Activated CD8-positive, alpha-beta memory T cell treated with anti-CD3 and anti-CD28 coated beads for 24 hours (primary cell): ENCODE data around the gene TDRKH.
"Not testable (repeated sequence)": the region's sequence is repeated elsewhere in the genome, so short reads cannot be mapped to it uniquely, and the experiment has no call there.

Source experiments
- DNase-seq: peaks from one replicate; pipeline ENCODE4 v3.0.0-alpha.2; 2020

The TDRKH gene

DNA sequence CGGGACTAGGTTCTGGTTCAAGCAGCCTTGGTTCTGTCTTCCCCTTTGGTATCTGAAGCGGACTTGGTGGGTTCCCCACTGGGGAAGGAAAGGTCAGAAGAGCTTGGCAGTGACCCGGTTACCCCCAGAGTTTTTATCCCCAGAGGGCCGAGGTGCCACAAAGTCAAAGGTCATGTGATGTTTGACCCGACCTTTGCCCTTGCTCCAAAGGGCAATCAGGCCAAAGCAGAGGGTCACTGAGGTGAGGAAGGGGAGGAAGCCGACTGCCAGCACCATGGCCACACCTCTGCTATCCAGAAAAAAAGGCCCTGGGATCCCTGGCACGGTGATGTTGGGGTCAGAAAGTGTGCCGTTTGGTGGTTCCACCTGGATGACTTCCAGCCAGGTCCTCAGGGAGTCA is 10.5 kb upstream of the TDRKH start:
- no peak for DNase-seq

DNA sequence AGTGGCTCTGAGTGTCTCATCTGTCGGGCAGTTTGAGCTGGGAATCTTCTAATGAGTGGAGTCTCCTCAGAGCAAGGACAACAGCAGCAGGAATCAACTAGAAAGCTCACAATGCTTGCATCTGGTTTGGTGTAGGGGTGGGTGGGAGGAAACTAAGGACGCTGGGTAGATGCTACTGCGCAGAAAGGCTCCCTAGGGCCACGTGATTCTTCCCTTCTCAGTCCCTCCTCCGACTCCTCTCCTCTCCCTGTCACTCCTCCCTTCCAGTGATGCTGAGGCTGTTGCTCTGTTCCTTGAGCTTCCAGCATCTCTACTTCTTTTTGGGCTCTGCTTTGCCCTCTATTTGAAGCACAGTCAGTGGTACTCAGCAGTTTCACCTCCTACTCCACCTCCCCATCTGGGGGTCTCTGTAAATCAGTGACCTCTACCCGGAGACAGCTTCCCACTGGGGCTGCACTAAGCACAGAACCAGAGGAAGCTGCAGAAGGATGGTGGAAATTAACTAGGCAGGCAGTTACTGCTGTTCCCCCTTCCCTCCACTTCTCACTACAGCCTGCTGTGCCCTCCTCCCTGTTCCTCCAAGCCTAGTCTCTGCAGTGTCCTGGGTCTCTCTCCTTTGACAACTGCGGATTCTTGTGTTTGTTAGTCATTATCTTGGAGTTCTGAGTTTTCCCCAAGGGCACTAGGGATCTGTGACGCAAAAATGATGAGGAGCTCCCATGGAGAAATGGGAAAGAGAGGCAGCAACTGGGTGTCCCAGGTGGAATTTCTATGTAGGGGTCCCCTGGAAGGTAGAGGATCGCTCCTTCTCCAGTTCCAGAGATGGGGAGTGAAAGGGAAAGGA is 9.1 kb upstream of the TDRKH start:
- DNase-seq, result no peak

DNA sequence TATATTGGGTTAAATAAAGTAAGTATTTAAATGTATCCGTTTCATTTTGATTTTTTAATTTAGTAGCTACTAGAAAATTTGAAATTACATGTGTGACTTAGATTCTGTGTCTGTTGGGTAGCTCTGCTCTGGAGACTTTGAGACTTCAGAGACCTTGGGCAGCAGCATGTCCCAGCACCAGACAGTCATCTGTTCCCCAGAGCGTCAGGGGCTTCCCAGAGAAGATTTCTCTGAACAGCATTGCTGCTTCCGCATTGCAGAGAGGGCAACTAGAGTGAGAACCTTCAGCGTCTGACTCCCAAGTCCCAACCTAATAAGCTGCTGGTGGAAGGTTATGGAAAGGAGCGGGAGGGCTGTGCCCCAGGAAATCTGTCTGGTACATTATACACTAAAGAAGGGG is 8.3 kb upstream of the TDRKH start:
- no peak for DNase-seq

DNA sequence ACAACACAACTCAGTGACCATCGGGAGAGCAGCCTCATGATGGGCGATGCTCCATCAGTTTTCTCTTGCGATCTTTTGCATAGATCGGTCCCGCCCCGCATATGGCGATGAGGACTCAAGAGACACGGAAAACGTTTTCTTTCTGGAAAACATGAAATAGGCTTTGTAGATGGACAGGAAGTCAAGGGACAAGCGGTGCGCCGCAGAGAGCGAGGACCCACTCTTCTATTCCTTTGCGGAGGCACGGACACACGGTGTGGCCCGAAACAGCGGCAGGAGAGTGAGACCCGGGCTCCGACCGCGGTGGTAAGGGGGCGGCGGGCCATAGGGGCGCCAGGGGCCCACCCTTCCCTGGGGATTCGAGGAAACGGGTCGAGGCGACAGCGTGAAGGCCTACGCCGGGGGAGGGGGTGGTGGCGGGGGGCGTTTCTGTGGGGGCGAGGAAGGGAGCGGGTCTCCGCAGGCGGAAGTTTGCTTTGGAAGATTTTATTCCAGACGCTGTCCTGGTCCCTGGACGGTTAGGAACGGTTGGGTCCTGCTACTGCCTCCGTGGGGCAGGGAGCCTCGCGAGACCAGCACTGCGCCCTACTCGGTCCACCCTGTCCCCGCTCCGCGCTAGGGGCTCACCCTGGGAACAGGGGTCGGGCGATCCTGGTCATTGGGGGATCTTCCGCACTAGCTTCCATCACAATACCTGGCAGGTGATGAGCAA is 796 bp upstream of the TDRKH start:
- peak; percentile 59 for DNase-seq

DNA sequence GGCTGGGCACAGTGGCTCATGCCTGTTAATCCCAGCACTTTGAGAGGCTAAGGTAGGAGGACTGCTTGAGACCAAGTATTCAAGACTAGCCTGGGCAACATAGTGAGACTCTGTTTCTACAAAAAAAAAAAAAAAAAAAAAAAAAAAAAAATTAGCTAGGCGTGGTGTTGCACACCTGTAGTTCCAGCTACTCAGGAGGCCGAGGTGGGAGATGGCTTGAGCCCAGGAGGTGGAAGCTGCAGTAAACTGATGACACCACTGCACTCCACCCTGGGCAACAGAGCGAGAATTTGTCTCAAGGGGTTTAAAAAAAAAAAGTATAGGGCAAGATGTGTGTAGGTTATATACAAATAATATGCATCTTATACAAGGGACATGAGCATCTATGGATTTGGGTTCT is 2.6 kb downstream of the TDRKH start:
- DNase-seq, result no peak

DNA sequence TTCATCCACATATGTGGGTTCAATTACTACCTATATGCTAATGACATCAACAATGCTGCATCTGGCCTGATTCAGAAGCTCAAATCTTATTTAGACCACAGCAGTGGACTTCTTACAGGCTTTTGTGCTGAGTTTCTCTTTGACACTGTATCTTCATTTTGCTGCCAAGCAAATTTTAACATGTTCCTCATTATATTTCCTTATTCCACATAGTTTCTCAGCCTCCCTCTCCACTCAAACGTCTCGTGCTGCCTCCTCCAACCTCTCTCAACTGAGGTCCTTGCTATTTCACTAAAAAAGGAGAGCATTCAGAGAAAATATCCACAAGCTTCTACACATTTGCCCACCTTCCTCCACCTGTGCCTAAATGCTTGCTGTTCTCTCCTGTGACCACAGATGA is 6.5 kb downstream of the TDRKH start:
- DNase-seq, result no peak

DNA sequence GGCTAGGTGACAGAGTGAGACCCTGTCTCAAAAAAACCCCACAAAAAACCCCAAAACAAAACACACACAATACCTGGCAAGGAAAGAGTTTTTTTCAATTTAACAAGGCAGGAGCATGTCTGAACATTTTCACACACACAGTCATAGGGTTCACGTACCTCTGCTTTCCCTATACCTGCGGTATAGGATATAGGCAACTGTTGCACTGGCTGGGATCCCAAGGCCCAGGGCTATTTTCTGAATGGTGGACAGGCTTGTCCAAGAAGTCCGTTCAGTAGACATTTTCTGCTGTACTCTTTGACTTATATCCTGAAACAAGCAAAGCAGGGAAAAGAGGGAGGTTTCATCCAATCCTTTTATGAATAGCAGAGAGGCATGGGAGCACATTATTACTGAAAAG is 7.6 kb downstream of the TDRKH start:
- no peak for DNase-seq

DNA sequence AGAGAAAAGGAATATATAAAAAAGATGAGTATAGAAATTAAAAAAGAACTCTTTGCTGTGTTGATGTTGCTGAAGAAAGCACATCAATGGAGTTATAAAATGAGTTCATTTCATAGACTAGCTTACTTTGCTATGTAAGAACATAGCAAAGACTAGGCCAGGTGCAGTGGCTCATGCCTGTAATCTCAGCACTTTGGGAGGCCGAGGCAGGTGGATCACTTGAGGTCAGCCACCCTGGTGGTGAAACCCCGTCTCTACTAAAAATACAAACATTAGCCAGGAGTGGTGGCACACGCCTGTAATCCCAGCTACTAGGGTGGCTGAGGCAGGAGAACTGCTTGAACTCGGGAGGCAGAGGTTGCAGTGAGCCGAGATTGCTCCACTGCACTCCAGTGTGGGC is 8.3 kb downstream of the TDRKH start:
- not testable (repeated sequence) for DNase-seq

DNA sequence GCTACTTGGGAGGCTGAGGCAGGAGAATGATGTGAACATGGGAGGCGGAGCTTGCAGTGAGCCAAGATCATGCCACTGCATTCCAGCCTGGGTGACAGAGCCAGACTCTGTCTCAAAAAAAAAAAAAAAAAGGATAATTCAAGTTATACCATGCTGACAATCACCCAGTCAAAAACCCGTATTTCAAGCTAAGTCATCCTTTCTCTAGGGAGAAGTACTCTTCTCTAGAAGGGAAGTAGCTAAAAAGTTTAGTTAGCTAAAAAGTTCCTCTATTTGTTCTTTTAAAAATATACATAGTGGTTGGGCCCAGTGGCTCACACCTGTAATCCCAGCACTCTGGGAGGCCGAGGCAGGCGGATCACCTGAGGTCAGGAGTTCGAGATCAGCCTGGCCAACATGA is 9.6 kb downstream of the TDRKH start:
- DNase-seq, result not testable (repeated sequence)

DNA sequence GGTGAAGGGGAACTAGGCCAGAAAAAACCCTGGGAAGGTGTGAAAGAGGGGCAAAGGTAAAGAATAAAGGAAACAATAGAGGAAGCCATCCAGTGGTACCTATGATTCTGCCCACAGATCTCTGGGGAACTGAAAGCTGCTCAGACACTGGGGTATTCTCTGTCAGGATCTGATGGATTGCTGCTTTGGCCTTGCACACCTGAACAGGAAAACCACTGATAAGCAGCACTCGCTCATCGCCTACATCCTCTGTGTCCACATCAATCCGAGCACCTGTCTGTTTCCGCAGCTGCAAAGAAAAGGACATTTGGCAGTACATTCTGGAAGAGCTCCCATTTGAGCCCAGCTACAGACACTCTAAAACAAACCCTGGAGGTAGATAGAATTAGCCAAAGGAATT is 10.4 kb downstream of the TDRKH start:
- no peak for DNase-seq

DNA sequence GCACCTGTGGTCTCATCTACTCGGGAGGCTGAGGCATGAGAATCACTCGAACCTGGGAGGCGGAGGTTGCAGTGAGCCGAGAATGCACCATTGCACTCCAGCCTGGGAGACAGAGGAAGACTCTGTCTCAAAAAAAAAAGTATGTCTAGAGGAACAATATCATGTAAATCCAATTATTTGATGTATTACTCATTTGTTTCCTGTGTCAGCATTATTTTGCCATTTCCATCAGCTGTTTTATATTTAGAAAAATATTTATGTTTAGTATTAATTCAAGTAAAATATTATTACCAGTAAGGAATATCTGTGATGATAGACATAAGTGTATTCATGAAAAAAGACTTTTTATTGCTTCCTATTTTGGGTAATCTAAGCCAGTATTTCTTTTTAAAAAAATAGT is 13.0 kb downstream of the TDRKH start:
- DNase-seq, result no peak

DNA sequence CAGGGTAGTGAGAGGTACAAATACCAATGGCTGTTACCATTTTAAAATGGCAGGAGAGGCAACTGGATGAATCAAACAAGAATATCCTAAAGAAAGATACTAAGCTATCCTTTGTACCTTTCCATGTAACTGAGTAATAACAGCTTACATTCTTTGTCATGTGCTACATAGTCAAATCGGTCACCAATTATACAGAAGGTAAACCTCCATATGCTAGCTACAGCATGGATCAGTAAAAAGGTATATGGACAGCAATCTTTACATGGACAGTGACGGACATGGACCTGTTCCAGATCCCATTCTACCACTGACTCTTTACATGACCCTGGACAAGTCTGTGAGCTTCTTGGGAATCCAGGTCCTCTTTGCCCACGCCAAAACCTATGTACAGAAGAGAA is 13.6 kb downstream of the TDRKH start:
- no peak for DNase-seq

DNA sequence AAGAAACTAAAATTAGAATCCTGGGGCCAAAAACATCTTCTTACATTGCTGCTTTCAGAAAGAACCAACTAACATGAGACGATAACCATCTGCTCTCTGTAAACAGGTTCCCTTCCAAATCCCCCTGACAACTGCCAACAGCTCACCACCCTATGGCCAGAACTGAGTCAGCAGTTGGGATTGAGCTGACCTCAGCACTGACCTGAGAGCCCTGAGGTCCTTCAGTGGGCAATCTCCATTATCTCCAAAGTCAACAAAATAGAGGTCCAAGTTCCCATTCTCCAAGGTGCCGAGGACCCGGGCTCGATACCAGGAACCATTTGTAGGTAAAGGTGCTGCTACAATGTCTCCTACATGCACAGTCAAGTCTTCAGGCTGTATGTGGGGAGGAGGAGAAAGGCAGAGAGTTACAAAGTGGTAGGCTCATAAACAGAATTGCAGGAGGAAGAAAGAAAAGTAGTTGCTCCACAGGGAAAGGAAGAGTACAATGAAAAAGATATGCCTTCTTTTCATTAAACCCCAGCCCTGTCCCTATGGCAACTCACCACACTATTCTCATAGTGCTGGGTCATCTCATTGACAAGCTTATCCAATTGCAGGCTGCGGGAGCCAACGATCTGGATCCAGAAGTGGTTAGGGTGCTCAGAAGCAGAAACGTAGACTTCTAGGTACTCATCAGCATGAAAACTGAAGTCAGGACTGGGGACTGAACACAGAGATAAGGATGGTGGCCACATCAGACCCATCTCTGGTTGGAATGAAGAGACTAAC is 14.2 kb downstream of the TDRKH start:
- no peak for DNase-seq

DNA sequence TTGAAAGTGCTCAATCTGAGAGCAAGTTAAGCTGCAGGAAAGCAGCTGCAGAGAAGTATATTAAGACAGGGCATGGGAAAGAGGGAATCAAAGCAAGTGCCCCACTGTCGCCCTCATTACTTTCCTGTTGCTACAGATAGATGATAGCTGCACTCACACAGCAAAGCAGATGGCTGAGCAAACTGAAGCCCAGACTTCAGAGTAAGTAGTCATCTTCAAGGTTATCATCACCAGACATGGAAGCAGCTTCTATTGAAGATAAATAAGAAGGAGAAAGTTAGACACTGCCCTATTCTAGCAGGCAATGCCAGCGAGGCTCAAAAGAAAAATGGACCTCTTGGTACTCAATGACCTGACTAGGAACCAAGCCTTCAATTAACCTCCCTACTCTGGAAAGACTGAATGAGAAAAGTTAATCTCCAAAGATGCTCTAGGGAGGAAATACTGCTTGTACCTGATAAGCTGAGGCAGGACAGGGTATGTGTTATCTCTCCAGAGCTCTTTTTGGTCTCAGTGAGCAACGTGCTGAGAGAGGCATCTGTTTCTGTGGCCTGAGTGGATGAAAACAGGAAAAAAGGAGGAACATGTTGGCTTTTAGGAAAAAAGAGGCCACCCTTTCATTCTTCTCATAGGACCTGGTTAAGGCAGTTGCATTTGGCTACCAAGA is 15.9 kb downstream of the TDRKH start:
- no peak for DNase-seq

DNA sequence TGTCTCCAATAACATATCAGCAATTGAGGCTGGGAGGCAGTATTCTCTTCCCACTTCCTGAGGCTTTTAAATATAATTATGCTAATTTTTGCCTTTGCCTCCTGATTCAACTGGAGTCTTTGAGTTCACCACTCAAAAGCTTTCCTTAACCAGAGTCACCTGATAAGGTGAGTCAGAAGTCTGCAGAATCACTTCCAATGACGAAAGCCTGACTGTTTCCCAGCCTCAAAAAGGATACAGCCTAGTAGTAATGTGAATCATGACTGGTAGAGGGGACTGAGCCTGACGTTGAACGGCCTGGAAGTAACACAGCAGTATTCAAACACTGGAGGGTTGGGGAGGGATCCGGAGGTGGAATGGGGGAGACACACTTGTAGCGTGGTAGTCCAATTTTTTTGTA is 16.6 kb downstream of the TDRKH start:
- DNase-seq, result no peak

DNA sequence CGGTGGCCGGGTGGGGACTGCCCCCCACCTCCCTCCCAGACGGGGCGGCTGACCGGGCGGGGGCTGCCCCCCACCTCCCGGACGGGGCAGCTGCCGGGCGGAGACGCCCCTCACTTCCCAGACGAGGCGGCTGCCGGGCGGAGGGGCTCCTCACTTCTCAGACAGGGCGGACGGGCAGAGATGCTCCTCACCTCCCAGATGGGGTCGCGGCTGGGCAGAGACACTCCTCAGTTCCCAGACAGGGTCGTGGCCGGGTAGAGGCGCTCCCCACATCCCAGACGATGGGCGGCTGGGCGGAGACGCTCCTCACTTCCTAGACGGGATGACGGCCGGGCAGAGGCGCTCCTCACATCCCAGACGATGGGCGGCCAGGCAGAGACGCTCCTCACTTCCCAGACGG is 21.0 kb downstream of the TDRKH start:
- DNase-seq, result not testable (repeated sequence)

DNA sequence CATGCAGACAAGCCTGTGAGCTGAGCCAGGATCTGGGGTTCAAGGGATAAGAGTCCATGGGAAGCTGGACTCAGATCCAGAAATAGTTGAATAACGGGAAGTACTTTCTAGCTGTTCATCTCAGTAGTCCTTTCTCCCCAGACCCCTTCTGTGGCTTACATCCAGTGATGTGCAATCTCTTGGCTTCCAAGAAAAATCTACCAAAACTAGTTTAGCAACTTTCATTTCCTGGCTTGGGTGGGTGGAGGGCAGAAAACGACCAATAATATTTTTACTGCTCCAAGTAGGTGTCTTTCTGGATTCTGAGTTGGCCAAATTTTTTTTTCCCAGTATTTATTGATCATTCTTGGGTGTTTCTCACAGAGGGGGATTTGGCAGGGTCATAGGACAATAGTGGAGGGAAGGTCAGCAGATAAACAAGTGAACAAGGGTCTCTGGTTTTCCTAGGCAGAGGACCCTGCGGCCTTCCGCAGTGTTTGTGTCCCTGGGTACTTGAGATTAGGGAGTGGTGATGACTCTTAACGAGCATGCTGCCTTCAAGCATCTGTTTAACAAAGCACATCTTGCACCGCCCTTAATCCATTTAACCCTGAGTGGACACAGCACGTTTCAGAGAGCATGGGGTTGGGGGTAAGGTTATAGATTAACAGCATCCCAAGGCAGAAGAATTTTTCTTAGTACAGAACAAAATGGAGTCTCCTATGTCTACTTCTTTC is 21.8 kb downstream of the TDRKH start:
- not testable (repeated sequence) for DNase-seq

DNA sequence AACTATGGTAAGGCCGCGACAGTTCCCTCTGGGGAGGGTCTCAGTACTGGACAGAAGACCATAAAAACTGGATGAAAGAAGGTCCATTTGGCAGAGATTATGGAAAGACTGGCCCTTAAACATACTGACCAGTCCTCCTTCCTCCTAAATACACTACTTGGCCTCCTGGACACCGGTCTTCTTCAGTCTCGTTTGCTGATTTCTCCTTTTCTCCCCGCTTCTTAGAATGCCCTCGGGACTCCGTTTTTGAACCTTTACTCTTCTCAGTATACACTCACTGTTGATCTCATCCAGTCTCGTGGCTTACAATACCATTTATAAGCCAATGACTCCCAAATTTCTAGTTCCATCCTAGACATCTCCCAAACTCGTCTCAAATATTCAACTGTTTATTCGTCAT is 26.3 kb downstream of the TDRKH start:
- DNase-seq, result no peak

DNA sequence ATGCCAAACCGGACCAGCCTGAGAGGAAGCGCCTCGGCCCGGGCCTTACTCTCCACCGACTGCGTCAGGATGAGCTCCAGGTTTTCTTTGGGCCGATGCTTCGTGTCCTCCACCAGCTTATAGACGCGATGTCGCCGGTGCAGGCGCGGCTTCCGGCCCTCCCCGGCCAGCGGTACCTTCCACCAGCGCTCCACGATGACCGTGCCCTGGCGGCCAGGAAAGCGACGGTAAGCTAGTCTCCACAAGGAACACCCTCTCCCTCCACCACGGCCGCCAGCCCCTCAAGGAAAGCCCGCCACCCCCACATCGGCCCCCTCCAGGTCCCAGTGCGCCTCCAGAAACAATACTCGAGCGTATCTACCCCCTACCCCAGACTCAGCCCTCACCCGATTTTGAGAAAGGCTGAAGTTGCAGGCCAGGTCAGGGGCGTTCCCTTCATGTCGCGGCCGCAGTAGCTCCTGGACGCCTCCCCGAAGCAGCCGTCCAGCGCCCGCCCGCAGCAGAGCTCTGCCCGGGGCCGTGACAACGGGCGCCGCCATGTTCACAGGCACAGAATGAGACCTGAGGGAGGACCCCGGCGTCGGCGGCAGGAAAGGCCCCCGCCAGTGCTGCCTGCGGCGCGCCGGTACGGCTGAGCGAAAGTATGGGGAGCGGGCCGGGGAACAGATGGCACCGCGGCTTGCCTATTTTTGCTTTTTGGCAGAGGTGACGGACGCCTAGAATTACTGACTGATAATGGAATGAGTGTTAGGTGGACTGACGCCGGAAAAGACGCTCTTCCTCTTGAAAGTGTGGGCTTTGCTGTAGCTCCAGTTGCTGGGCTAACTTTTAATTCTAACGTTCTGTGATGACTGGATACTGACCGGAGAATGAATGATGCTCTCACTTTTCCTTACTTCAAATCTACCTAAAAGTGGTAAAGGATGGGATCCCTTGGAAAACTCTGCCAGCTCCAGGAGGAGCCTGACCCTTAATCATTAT is 27.1 kb downstream of the TDRKH start, which contains the start of gene MRPL9:
TSS of gene MRPL9 (minus strand) at position 556 of the 981 bp plus-strand sequence. CDS start at position 539, 17 bp downstream.
- DNase-seq, result peak; percentile 93

DNA sequence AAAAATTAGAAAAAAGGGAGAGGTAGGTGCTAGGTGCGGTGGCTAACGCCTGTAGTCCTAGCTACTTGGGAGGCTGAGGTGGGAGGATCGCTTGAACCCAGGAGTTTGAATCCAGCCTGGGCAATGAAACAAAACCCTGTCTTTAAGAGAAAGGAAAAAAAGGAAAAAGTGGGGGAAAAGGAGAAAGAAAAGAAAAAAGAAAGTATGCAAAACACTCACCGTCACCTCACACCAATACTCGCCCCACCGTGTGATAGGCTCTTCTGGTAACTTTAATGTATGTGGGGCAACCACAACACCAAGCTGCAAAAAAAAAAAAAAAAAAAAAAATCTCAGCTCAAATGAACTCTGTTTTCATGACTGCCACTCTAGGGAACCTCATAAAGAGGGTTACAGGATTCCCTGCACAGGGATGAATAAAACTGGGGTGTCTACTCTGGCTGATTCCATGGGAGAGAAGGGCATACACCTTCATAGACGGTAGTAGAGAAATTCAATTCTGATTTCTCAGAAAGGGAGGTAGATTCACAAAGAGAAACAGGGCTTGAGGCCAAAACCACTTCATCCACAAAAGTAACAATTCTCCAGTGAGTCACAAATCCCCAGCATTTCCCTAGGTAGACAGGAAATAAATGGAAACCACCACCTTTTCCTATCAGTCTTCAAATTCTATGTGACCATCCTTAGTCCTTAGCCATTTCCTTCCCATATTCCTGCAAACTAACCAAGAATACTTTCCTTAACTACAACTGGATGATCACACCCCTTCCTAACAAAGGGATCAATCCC is 29.5 kb downstream of the TDRKH start:
- DNase-seq, result no peak
